B cell (primary cell): ENCODE measurements around the gene GAGE12C. TPM values are rescaled to one million over a fixed set of nuclear protein-coding genes. Genes with fewer than 3 reads are reported as not detected.
"Not testable (repeated sequence)": the region's sequence is repeated elsewhere in the genome, so short reads cannot be mapped to it uniquely, and the experiment has no call there.

Experiments used
- ATAC-seq: fragments of 200-7000 bp; cut with Tn5 transposase; one replicate; pipeline ENCODE4 v1.10.0; 2021; ENCODE audit warnings: low read depth, mild to moderate bottlenecking, moderate number of reproducible peaks, moderate library complexity
- CTCF ChIA-PET: fragments of 350-600 bp; sonication (Branson Sonifier 250); formaldehyde crosslinking; loops from one replicate; lab custom pipeline; 2021; ENCODE audit warnings: antibody characterized with exemption, inconsistent platforms; lab: Charles Lee
- POLR2A ChIA-PET: fragments of 350-600 bp; sonication (Branson Sonifier 250); formaldehyde crosslinking; loops from one replicate; lab custom pipeline; 2021; ENCODE audit warnings: antibody characterized with exemption; lab: Charles Lee
- DNase-seq: peaks from one replicate; pipeline ENCODE4 v3.0.0; 2013
- H2AFZ ChIP-seq: 2 replicates; pipeline ENCODE4 v1.6.1; 2012; ENCODE audit warnings: mild to moderate bottlenecking, low read depth, low read length; ENCODE audit not compliant: insufficient read depth, poor library complexity, severe bottlenecking
- H3K27ac ChIP-seq, 2 donors: 1 replicate in 1 of 2; 2 replicates in 1 of 2; pipeline ENCODE4 v1.5.1; 2012 to 2013; ENCODE audit warnings: low read length in 2 of 2, mild to moderate bottlenecking in 2 of 2, moderate library complexity in 1 of 2
- H3K27me3 ChIP-seq, 4 experiments: fragments of 200-600 bp in 1 of 4; sonication (generic) in 1 of 4; replicated peaks in 1 of 4; 1 replicate in 2 of 4; 2 replicates in 2 of 4; pipeline versions ENCODE4 v1.6.1 to v1.7.0; 2013 to 2016; ENCODE audit warnings: low read length in 3 of 4, mild to moderate bottlenecking in 2 of 4, mixed read lengths in 1 of 4, moderate library complexity in 1 of 4; ENCODE audit not compliant: insufficient read depth in 4 of 4, control insufficient read depth in 3 of 4; ENCODE audit errors: control extremely low read depth in 1 of 4
- H3K36me3 ChIP-seq, 2 experiments: replicated peaks in 1 of 2; 1 replicate in 1 of 2; 2 replicates in 1 of 2; pipeline versions ENCODE4 v1.6.1 to v1.7.1; 2013; ENCODE audit warnings: low read length in 1 of 2; ENCODE audit not compliant: insufficient read depth in 2 of 2, control insufficient read depth in 1 of 2; ENCODE audit errors: control extremely low read depth in 1 of 2, extremely low read depth in 1 of 2
- H3K4me1 ChIP-seq, 2 donors: fragments of 200-600 bp in 1 of 2; sonication (generic) in 1 of 2; 1 replicate in 1 of 2; 2 replicates in 1 of 2; pipeline versions ENCODE4 v1.5.1 to v1.6.1; 2013 to 2017; ENCODE audit warnings: low read length in 2 of 2; ENCODE audit not compliant: control insufficient read depth in 2 of 2, insufficient read depth in 2 of 2
- H3K4me2 ChIP-seq: replicated peaks from 2 replicates; pipeline ENCODE3; 2012; ENCODE audit warnings: mild to moderate bottlenecking, low read depth, low read length; ENCODE audit not compliant: poor library complexity, severe bottlenecking
- H3K4me3 ChIP-seq, 5 experiments: fragments of 200-600 bp in 1 of 5; sonication (generic) in 1 of 5; 1 replicate in 3 of 5; 2 replicates in 2 of 5; pipeline versions ENCODE4 v1.5.1 to v1.7.0; 2011 to 2016; ENCODE audit warnings: low read length in 4 of 5, mild to moderate bottlenecking in 4 of 5, low read depth in 2 of 5, control low read depth in 1 of 5, moderate library complexity in 1 of 5; ENCODE audit not compliant: insufficient read depth in 1 of 5; ENCODE audit errors: control extremely low read depth in 1 of 5, extremely low read depth in 1 of 5
- H3K79me2 ChIP-seq: fragments of 200-600 bp; sonication (generic); one replicate; pipeline ENCODE4 v1.6.0; 2016; ENCODE audit warnings: low read length; ENCODE audit not compliant: control insufficient read depth, insufficient read depth
- H3K9ac ChIP-seq: fragments of 200-600 bp; sonication (generic); 2 replicates; pipeline ENCODE4 v1.6.1; 2017; ENCODE audit warnings: mild to moderate bottlenecking, low read length, moderate library complexity
- H3K9me3 ChIP-seq, 3 donors: one replicate each; pipeline versions ENCODE4 v1.6.1 to v1.7.1; 2013; ENCODE audit warnings: low read length in 2 of 3; ENCODE audit not compliant: control insufficient read depth in 2 of 3, insufficient read depth in 1 of 3; ENCODE audit errors: control extremely low read depth in 1 of 3
- H4K20me1 ChIP-seq: 2 replicates; pipeline ENCODE4 v1.6.0; 2012; ENCODE audit warnings: mild to moderate bottlenecking, low read length; ENCODE audit not compliant: insufficient read depth, control insufficient read depth, poor library complexity, severe bottlenecking
- H3K27ac Mint-ChIP-seq: one replicate; pipeline ENCODE4 v1.8.0; 2021; ENCODE audit warnings: mixed read lengths
- H3K27me3 Mint-ChIP-seq: one replicate; pipeline ENCODE4 v1.8.0; 2021; ENCODE audit warnings: mixed read lengths
- H3K4me1 Mint-ChIP-seq: one replicate; pipeline ENCODE4 v1.8.0; 2021; ENCODE audit warnings: mixed read lengths
- H3K4me3 Mint-ChIP-seq: one replicate; pipeline ENCODE4 v1.8.0; 2021; ENCODE audit warnings: mixed read lengths
- H3K9me3 Mint-ChIP-seq: one replicate; pipeline ENCODE4 v1.8.0; 2022; ENCODE audit warnings: mixed read lengths; ENCODE audit not compliant: insufficient read depth
- WGBS: methylation state at CpG from one replicate; pipeline ENCODE4 v1.1.5; 2013; ENCODE audit warnings: missing lambda C conversion rate; ENCODE audit not compliant: insufficient coverage; 5-methylcytosine and 5-hydroxymethylcytosine counted together
- intact Hi-C: fragments of 100-400 bp; cut with micrococcal nuclease; formaldehyde crosslinking; loops from one replicate; pipeline ENCODE4 v1.10.0; 2022
- polyA minus RNA-seq: library from RNA; depleted of rRNA, polyadenylated mRNA; stranded (reverse); fragments of >200 nt; gene quantifications from 2 replicates; pipeline ENCODE4 v1.2.3, GENCODE V29; 2012
- polyA plus RNA-seq: library from polyadenylated mRNA; depleted of rRNA; stranded (reverse); fragments of >200 nt; gene quantifications from 2 replicates; pipeline ENCODE4 v1.2.3, GENCODE V29; 2012
- total RNA-seq, 2 donors: library from RNA; stranded (reverse); fragments of 120-200 nt in 1 of 2; gene quantifications; 1 replicate in 1 of 2; 2 replicates in 1 of 2; pipeline versions ENCODE4 v1.2.3 to v1.2.4, GENCODE V29; 2013 to 2022

Gene GAGE12C
- not detected in 2 replicates for total RNA-seq
- not detected for total RNA-seq (2013)
- not detected in 2 replicates for polyA plus RNA-seq
- not detected in 2 replicates for polyA minus RNA-seq

- DNase-seq, H3K27me3 ChIP-seq, H3K9me3 Mint-ChIP-seq, H3K27ac Mint-ChIP-seq, CTCF ChIA-PET, ATAC-seq, H2AFZ ChIP-seq, H3K4me1 Mint-ChIP-seq, H3K9ac ChIP-seq, H3K9me3 ChIP-seq, H3K79me2 ChIP-seq, H3K4me2 ChIP-seq, intact Hi-C loops, POLR2A ChIA-PET, H3K4me3 ChIP-seq, H3K36me3 ChIP-seq, H3K4me3 Mint-ChIP-seq, H3K27me3 Mint-ChIP-seq, H3K4me1 ChIP-seq, H3K27ac ChIP-seq, H4K20me1 ChIP-seq: not testable (repeated sequence)
- no CpG with 5 or more reads among the region's 16 CpGs for WGBS
Measured at GRCh38 chrX:49531877-49532276, at the start of gene GAGE12C. Gene GAGE12C, plus strand, starts transcription at chrX:49532177. Its CDS starts 1,155 bp downstream, at chrX:49533332.

DNA sequence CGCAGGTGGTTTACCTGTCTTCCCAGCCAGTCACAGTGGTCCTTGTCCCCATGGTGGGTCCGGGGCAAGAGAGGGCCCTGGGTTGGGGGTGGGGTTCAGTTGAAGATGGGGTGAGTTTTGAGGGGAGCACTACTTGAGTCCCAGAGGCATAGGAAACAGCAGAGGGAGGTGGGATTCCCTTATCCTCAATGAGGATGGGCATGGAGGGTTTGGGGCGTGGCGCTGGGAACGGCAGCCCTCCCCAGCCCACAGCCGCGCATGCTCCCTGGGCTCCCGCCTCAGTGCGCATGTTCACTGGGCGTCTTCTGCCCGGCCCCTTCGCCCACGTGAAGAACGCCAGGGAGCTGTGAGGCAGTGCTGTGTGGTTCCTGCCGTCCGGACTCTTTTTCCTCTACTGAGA is 9.5 kb downstream of the GAGE12C start, which contains the start of gene GAGE12D:
GAGE12D (plus strand) TSS at position 301 of the 400 bp plus-strand sequence. CDS start 1,155 bp downstream, outside the sequence.
- H3K4me1 ChIP-seq, H3K27ac Mint-ChIP-seq, ATAC-seq, H3K4me1 Mint-ChIP-seq, intact Hi-C loops, H3K9me3 Mint-ChIP-seq, H3K27ac ChIP-seq, H3K4me3 Mint-ChIP-seq, H3K9me3 ChIP-seq, DNase-seq, H3K36me3 ChIP-seq, H3K9ac ChIP-seq, H3K4me3 ChIP-seq, H3K4me2 ChIP-seq, H3K27me3 ChIP-seq, POLR2A ChIA-PET, H3K27me3 Mint-ChIP-seq, H4K20me1 ChIP-seq, CTCF ChIA-PET, H3K79me2 ChIP-seq, H2AFZ ChIP-seq: not testable (repeated sequence)
- no CpG with 5 or more reads among the region's 16 CpGs for WGBS

DNA sequence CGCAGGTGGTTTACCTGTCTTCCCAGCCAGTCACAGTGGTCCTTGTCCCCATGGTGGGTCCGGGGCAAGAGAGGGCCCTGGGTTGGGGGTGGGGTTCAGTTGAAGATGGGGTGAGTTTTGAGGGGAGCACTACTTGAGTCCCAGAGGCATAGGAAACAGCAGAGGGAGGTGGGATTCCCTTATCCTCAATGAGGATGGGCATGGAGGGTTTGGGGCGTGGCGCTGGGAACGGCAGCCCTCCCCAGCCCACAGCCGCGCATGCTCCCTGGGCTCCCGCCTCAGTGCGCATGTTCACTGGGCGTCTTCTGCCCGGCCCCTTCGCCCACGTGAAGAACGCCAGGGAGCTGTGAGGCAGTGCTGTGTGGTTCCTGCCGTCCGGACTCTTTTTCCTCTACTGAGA is 19.0 kb downstream of the GAGE12C start, which contains the start of gene GAGE12E:
GAGE12E (plus strand) TSS at position 301 of the 400 bp plus-strand sequence. CDS start 1,155 bp downstream, outside the sequence.
- not testable (repeated sequence) for H3K4me1 Mint-ChIP-seq, H3K27ac ChIP-seq

GRCh38 chrX:49560542-49560941 is 28.6 kb downstream of the GAGE12C start, which contains the start of gene GAGE12F:
Gene GAGE12F, plus strand, starts transcription at chrX:49560842. Its CDS starts 1,155 bp downstream, at chrX:49561997.
- H4K20me1 ChIP-seq, H2AFZ ChIP-seq, H3K9me3 ChIP-seq, ATAC-seq, H3K9me3 Mint-ChIP-seq, H3K27me3 Mint-ChIP-seq, H3K4me3 Mint-ChIP-seq, H3K79me2 ChIP-seq, intact Hi-C loops, H3K9ac ChIP-seq, H3K27me3 ChIP-seq, POLR2A ChIA-PET, H3K27ac Mint-ChIP-seq, H3K4me2 ChIP-seq, H3K27ac ChIP-seq, CTCF ChIA-PET, H3K4me1 Mint-ChIP-seq, H3K36me3 ChIP-seq, DNase-seq, H3K4me3 ChIP-seq, H3K4me1 ChIP-seq: not testable (repeated sequence)
- no CpG with 5 or more reads among the region's 16 CpGs for WGBS

More for the DNA sequence above, 19.0 kb downstream of the GAGE12C start, which contains the start of gene GAGE12E:
- POLR2A ChIA-PET, H3K27me3 Mint-ChIP-seq, H3K9me3 ChIP-seq, H2AFZ ChIP-seq, H3K4me3 ChIP-seq, H3K9me3 Mint-ChIP-seq, H3K79me2 ChIP-seq, H3K36me3 ChIP-seq, ATAC-seq, DNase-seq, H3K4me3 Mint-ChIP-seq, H3K27me3 ChIP-seq, H3K4me1 ChIP-seq, H4K20me1 ChIP-seq, CTCF ChIA-PET, intact Hi-C loops, H3K9ac ChIP-seq, H3K27ac Mint-ChIP-seq, H3K4me2 ChIP-seq: not testable (repeated sequence)
- WGBS: no CpG with 5 or more reads among the region's 16 CpGs
